GM12878 (cell line): ENCODE measurements around the gene CCSER1. TPM values are rescaled to one million over a fixed set of nuclear protein-coding genes. Genes with fewer than 3 reads are reported as not detected.

ENCODE experiments used
- ELK1 ChIP-seq: IDR thresholded peaks from 2 replicates; pipeline ENCODE4 v1.6.1; 2012; ENCODE audit warnings: low read depth, low read length, improper control_type of control experiment
- FOS ChIP-seq: IDR thresholded peaks from 3 replicates; pipeline ENCODE4 v1.6.1; 2011; ENCODE audit warnings: borderline replicate concordance; ENCODE audit not compliant: insufficient read length; ENCODE audit errors: extremely low read depth
- MYC ChIP-seq: IDR thresholded peaks from 2 replicates; pipeline ENCODE4 v1.6.1; 2011; ENCODE audit warnings: mild to moderate bottlenecking, low read length, moderate library complexity, inconsistent platforms; ENCODE audit not compliant: insufficient read depth, insufficient replicate concordance, insufficient read length, severe bottlenecking
- PAX8 ChIP-seq: fragments of 450-650 bp; IDR thresholded peaks from 2 replicates; pipeline ENCODE4 v1.6.1; 2017; ENCODE audit warnings: mild to moderate bottlenecking, moderate library complexity
- SREBF1 ChIP-seq: IDR thresholded peaks from 2 replicates; pipeline ENCODE4 v1.6.1; 2012; ENCODE audit warnings: mild to moderate bottlenecking, low read length
- TAF1 ChIP-seq: IDR thresholded peaks from 2 replicates; pipeline ENCODE4 v1.6.1; 2011; ENCODE audit warnings: mild to moderate bottlenecking, low read depth, low read length, borderline replicate concordance
- polyA plus RNA-seq, 11 experiments: library from polyadenylated mRNA; depleted of rRNA in 4 of 11; unstranded in 6 of 11; stranded (reverse) in 5 of 11; fragments of >200 nt; fragmentation: Nextera tagmentation in 4 of 11; fragmentation: Illumina TruSeq in 1 of 11; extraction: Ambion mirVana in 4 of 11; extraction: Trizol in 1 of 11; gene quantifications; 1 replicate in 1 of 11; 2 replicates in 10 of 11; pipeline versions ENCODE4 v1.2.1 to v1.2.3, GENCODE V29; 2011 to 2016; ENCODE audit warnings: inconsistent platforms in 2 of 11, missing spikeins in 2 of 11, low read depth in 1 of 11
- total RNA-seq, 4 experiments: library from RNA; depleted of rRNA in 3 of 4; stranded (reverse); fragments of >200 nt in 3 of 4; fragmentation: Illumina TruSeq in 1 of 4; extraction: Trizol in 1 of 4; gene quantifications; 2 replicates each; pipeline versions ENCODE4 v1.2.1 to v1.2.3, GENCODE V29; 2013 to 2021
- TF ChIP-seq, protein P1 (sequence below): fragments of 450-650 bp; IDR thresholded peaks from 2 replicates; pipeline ENCODE4 v1.6.1; 2018; ENCODE audit warnings: mild to moderate bottlenecking, low read depth, moderate library complexity; ENCODE audit not compliant: partially characterized antibody
- TF ChIP-seq, protein P2 (sequence below): fragments of 450-650 bp; IDR thresholded peaks from 2 replicates; pipeline ENCODE4 v1.6.1; 2018; ENCODE audit warnings: borderline replicate concordance, mild to moderate bottlenecking; ENCODE audit not compliant: partially characterized antibody

CCSER1 gene
- total and polyA plus RNA-seq, 10 of the 15 experiments (the other 5 are each of a cell fraction or from before 2014, with no cell fraction given), result 0.22 to 2.7 (median 1.0) TPM

DNA sequence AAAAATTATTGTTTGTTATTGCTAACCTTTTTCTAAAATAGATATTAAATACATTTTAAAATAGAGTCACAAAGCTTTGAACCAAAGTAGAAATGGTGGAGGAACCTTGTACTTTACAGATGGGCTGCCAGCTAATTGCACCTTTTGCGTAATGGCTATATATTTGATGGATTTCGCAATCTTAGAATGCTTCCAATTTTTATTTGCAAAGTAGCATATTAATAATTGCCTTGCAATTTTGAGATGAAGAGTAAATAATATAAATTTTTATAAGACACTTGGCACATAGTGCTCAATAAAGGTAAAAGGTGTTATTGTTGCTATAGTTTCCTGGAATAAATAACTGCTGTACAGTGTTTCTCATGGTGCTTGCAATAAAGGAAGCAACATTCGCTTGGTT is 533.5 kb downstream of the CCSER1 start (continued):
- TF ChIP-seq, protein P1, sequence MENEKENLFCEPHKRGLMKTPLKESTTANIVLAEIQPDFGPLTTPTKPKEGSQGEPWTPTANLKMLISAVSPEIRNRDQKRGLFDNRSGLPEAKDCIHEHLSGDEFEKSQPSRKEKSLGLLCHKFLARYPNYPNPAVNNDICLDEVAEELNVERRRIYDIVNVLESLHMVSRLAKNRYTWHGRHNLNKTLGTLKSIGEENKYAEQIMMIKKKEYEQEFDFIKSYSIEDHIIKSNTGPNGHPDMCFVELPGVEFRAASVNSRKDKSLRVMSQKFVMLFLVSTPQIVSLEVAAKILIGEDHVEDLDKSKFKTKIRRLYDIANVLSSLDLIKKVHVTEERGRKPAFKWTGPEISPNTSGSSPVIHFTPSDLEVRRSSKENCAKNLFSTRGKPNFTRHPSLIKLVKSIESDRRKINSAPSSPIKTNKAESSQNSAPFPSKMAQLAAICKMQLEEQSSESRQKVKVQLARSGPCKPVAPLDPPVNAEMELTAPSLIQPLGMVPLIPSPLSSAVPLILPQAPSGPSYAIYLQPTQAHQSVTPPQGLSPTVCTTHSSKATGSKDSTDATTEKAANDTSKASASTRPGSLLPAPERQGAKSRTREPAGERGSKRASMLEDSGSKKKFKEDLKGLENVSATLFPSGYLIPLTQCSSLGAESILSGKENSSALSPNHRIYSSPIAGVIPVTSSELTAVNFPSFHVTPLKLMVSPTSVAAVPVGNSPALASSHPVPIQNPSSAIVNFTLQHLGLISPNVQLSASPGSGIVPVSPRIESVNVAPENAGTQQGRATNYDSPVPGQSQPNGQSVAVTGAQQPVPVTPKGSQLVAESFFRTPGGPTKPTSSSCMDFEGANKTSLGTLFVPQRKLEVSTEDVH, result no peak
- TF ChIP-seq SREBF1 (no peak), ELK1 (no peak), FOS (no peak), TAF1 (no peak), PAX8 (no peak), MYC (no peak)
- TF ChIP-seq, protein P2, sequence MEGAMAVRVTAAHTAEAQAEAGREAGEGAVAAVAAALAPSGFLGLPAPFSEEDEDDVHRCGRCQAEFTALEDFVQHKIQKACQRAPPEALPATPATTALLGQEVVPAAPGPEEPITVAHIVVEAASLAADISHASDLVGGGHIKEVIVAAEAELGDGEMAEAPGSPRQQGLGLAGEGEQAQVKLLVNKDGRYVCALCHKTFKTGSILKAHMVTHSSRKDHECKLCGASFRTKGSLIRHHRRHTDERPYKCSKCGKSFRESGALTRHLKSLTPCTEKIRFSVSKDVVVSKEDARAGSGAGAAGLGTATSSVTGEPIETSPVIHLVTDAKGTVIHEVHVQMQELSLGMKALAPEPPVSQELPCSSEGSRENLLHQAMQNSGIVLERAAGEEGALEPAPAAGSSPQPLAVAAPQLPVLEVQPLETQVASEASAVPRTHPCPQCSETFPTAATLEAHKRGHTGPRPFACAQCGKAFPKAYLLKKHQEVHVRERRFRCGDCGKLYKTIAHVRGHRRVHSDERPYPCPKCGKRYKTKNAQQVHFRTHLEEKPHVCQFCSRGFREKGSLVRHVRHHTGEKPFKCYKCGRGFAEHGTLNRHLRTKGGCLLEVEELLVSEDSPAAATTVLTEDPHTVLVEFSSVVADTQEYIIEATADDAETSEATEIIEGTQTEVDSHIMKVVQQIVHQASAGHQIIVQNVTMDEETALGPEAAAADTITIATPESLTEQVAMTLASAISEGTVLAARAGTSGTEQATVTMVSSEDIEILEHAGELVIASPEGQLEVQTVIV, result no peak
